ENCODE data around the gene SDHAF2.
"Not testable (repeated sequence)": the region's sequence is repeated elsewhere in the genome, so short reads cannot be mapped to it uniquely, and the experiment has no call there.

Gene SDHAF2

DNA sequence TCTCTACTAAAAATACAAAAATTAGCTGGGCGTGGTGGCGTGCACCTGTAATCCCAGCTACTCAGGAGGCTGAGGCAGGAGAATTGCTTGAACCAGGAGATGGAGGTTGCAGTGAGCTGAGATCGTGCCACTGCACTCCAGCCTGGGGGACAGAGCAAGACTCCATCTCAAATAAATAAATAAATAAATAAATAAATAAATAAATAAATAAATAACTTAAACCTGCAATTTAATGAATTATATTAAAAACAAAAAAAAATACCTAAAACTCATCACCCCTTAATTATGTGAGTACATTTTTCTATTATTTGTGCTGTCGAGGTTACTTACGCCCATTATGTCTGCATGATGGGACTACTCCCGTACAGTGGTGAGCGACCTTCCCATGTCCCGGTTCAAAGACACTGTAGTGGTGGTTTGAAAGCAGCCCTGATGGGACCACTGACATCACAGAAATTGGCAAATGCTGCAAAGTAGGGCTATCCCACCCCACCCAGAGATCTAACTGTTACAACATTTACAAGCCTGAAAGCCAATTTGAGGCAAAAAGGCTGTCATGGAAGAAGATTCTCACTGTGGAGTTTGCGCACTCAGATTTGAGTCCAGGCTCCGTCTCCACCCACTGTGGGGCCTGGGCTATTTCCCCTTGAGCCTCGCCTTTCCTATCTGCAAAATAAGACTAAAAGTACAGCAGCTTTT is 49.6 kb downstream of the SDHAF2 start:
- not testable (repeated sequence) for DNase-seq

DNA sequence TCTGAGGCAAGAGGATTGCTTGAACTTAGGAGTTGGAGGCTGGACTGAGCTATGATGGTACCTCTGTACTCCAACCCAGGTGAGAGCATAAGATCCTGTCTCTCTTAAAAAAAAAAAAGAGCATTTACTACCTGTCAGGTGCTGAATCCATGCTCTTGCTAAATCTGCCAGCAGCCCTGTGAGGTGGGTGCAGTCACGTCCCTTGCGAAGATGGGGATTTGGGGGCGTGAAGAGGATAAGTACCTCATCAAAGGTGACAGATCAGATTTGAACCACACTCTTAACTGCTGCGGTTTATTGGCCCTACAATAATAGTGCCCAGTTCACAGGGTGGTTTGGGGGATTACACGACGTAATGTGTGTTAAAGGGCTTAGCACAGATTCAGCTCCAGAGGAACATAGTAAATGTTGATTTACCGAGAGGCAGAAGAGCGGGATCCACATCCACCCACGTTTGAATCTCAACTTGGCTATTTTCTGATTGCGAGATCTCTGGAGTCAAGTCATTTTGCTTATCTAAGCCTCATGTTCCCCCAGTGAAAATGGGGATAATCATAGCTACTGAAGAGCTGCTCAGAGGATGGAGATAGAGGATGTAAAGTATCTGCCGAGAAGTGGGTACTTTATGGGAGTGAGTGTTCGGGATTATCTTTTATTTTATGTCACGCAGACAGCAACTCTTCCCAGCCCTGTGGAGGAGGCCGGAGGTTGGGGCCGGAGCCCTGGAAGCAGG is 50.5 kb downstream of the SDHAF2 start:
- DNase-seq: no peak

- no peak for DNase-seq
Observed at GRCh38 chr11:61480994-61481335, 51.0 kb downstream of the SDHAF2 start.

DNA sequence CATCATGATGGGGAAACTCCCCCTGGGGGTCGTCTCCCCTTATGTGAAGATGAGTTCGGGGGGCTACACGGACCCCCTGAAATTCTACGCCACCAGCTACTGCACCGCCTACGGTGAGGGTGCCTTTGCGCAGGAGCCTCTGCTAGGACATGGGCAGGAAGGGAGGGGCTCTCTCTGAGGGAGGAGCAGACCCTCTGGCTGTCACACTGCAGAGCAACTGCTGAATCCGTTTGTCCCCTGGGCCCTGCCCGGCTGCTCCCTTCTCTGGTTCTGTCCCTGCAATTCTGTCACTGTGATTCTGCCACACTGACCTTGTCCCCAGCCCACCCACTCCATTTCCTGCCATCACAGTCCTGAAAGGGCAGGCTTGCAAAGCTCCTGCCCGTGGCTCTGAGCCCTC is 51.9 kb downstream of the SDHAF2 start:
- DNase-seq: no peak

DNA sequence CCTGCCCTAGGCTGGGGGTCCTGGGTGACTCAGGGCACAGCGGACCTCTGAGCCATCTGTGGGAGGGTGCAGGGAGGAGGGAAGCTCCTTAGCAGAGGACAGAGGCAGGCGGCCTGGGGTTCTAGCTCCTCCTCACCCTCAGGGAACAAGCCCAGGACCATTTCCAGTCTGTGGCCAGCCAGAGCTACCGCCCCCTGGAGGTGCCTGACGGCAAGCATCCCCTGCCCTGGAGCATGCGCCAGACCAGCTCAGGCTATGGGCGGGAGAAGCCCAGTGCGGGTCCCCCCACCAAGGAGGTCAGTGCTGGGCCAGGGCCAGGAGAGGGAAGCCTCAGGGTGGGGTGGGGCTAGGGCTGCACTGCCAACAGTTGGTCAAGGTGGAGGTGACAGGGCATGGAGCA is 52.6 kb downstream of the SDHAF2 start:
- DNase-seq: peak; percentile 64

DNA sequence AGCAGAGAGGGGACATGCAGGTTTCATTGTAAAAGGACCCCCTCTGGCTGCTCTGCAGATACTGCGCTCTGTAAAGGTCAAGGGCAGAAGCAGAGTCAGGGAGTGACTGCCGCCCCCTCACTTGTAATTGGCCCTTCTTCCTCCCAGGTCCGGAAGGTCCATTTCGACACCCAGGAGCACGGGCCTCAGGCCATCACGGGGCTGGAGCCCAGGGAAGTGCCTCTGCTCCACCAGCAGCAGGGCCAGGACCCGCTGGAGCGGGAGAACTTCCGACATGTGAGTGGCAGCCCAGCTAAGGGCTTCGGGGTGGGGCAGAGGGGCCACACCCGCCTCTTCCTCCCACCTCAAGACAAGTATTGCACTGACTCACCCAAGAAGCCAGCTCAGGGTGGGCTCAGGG is 54.6 kb downstream of the SDHAF2 start:
- DNase-seq: no peak

- no peak for DNase-seq
Observed at GRCh38 chr11:61485080-61485479, 55.2 kb downstream of the SDHAF2 start.

DNA sequence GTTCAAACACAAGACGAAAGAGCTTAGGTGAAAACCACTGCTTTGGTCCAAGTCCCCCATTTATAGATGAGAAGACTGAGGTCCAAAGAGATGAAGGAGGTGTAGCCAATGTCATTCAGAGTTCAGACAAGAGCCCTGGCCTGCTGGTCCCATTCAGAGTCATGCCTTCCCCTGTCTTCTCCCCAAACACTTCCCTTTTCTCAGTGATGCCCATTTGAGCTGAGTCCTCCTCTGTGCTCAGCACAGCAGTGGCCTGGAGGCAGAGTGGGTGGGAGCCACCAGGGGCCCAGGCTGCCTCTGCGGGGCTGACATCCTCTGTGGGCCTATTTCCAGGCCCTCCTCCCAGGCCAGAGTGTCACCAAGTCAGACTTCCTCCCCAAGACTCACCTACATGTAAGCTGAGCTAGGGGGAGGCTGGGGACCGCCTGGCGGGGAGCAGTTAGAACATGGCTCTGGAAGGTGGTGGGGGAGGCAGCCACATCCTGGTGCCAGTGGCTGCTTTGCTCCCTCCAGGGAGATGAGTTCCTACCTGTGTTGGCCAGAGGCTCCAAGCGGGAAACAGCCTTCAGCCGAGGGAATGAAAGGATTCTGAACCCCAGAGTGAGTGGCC is 56.2 kb downstream of the SDHAF2 start:
- no peak for DNase-seq

DNA sequence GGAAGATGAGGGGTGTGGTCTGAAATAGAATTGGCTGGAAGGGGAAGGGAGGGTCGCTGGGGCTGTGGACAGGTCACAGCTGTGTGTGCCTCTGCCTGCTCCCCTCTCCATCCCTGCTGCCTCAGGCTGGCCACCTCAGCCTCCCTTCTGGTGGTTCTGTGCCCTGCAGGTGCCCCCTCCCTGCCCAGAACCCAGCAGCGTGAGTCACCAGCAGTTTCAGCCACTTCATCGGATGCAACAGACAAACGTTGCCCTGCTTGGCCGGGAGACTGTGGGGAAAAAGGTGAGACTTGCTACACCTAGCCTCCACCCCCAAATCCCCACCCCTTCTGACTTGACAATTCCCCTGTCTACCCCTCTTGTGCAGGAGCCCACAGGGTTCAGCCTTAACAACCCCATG is 56.9 kb downstream of the SDHAF2 start:
- no peak for DNase-seq

- DNase-seq: no peak
Observed at GRCh38 chr11:61487342-61488025, 57.6 kb downstream of the SDHAF2 start.

DNA sequence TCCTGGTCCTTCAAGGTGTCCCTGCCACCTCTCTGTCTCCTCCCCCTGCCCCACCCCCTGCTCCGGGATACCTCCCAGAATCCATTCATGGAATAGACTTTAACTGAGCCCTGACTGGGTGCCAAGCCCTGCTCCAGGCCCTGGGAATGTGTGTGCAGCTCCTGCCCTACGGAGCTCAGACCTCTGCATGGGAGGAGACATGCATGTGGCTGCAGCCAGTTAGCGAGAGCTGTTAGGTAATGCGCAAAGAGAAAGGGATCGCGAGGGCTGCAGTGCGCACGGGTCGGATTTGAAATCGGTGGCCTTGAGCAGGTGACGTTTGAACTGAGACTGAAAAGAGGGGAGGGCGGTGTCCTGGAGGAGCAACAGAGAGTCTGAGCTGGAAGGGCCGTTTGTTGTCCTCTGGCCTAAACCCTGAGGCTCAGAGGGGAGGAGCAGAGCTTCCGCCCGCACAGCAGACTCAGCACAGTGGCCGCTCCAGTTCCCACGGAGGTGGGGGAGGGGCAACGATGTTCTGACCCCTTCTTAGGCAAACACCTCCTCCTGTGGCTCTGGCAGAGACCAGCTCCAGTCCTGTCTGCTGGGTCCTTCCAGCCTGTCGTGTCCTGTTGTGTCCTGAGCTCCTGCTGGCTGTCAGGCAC is 58.8 kb downstream of the SDHAF2 start:
- no peak for DNase-seq

DNA sequence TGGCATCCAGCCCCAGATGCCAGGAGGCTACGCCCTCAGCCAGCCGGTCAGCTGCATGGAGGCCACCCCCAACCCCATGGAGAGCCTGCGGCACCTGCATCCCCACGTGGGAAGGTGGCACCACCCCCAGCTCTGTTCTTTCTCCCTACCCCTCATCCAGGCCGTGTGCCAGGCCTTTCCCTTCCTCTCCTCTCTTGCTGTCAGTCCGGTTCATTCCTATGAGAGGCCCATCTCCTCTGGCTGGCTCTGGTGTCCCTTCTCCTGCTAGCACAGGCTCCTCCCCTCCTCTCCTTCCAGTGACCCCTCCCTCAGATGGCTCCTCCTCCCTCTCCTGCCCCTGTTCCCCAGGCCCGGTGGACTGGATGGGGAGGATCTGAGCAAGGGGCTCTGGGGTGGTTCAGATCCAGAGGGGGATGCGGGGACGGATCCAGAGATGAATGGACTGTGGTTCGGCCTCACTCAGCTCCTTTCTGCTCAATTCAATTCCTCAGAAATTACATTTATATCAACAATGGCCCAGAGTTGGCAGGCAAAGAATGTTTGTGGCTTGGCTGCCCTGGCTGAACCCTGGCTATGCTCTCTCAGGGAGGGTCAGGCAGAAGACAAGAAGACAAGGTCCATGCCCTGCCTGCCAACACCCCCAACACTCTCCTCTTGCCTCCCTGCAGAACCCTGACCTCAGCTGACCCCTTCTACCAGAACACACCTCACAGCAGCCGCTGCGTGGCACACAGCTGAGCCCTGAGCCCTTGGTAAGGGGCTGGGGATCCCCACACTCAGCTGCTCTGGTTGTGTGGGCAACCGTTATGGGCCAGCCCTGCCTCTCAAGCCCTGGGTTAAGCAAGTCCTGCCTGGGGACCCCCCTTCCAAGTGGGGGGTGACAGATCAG is 60.2 kb downstream of the SDHAF2 start:
- DNase-seq: no peak

- no peak for DNase-seq
Observed at GRCh38 chr11:61491736-61492395, 61.9 kb downstream of the SDHAF2 start.

- DNase-seq: no peak
Observed at GRCh38 chr11:61494381-61494961, 64.5 kb downstream of the SDHAF2 start.

DNA sequence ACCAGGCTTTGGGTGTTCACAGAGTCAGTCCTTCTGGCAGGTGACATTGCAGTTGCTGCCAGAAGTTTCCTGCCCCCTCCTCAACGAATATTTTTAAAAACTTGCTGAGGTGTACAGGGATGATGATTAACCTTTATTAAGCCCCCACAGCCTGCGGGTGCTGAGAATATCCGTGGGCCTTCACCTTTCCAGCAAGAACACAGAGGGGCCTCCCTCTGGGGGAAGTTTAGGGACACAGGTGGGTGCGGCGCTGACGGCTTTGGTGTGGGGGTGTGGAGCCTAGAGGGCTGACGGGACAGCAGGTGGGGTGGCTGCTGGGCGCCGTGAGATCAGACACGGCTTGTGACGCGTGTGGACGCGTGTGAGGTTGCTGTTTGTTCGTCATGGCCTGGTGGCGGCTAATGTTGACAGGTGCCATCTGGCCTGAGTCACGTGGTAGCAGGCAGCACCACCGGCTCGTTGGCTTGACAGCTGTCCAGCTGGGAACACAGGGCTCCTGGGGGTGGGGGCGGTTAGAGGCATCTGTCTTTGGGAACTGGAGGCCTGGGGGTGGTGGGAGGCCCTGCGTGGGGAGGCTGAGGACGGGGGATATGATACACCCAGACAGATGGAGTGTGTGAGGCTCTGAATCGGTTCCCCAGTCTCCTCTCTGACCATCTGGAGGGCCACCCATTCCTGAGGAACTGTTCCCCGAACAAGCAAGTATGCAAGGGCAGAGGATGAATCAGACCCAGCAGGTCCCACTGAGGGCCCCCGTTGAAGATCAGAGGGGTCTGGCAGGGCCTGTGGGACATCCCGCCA is 66.1 kb downstream of the SDHAF2 start:
- no peak for DNase-seq
